Esophagus muscularis mucosa (tissue), 3 donors: Measurements from ENCODE around the gene PROSER3.

Source experiments
- EP300 ChIP-seq: sonication (generic); formaldehyde crosslinking; IDR thresholded peaks from one replicate; pipeline ENCODE4 v1.6.1; 2017; ENCODE audit warnings: antibody characterized with exemption
- TF ChIP-seq, protein P1 (sequence below), 3 experiments: fragments of 200-600 bp in 2 of 3; fragments of 450-650 bp in 1 of 3; sonication (generic) in 2 of 3; IDR thresholded peaks; one replicate each; pipeline ENCODE4 v1.5.1; 2017 to 2019; ENCODE audit warnings: antibody characterized with exemption in 3 of 3, mild to moderate bottlenecking in 2 of 3, moderate library complexity in 1 of 3

DNA sequence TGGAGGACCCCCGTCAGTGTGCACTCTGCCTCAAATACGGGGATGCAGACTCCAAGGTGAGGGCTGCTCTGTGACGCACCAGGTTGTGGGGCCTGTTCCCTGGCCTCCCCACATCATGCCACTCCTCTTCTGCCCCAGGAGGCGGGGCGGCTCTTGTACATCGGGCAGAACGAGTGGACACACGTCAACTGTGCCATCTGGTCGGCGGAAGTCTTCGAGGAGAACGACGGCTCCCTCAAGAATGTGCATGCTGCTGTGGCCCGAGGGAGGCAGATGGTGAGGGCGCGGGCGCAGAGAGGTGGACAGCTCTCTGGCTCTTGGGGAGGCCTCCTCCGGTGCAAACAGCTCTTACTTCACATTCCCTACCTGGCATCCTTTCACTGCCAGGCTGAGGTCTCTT lies 29.0 kb upstream of the PROSER3 start:
- TF ChIP-seq EP300 = no peak
- TF ChIP-seq, protein P1, sequence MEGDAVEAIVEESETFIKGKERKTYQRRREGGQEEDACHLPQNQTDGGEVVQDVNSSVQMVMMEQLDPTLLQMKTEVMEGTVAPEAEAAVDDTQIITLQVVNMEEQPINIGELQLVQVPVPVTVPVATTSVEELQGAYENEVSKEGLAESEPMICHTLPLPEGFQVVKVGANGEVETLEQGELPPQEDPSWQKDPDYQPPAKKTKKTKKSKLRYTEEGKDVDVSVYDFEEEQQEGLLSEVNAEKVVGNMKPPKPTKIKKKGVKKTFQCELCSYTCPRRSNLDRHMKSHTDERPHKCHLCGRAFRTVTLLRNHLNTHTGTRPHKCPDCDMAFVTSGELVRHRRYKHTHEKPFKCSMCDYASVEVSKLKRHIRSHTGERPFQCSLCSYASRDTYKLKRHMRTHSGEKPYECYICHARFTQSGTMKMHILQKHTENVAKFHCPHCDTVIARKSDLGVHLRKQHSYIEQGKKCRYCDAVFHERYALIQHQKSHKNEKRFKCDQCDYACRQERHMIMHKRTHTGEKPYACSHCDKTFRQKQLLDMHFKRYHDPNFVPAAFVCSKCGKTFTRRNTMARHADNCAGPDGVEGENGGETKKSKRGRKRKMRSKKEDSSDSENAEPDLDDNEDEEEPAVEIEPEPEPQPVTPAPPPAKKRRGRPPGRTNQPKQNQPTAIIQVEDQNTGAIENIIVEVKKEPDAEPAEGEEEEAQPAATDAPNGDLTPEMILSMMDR (IDR thresholded peaks at IDR 0.05) = no peak
